GM06990 (cell line): ENCODE data around the gene FYN.

Experiments used
- DNase-seq: peaks from one replicate; pipeline ENCODE4 v3.0.0-alpha.2; 2011; ENCODE audit not compliant: insufficient read length; ENCODE audit errors: extremely low read depth
- H3K27me3 ChIP-seq: replicated peaks from 2 replicates; pipeline ENCODE4 v1.6.0; 2011; ENCODE audit warnings: low read length; ENCODE audit not compliant: control insufficient read depth, insufficient read depth
- H3K36me3 ChIP-seq: 2 replicates; pipeline ENCODE4 v1.5.1; 2011; ENCODE audit warnings: low read length; ENCODE audit not compliant: control insufficient read depth, insufficient read depth
- H3K4me3 ChIP-seq: replicated peaks from 2 replicates; pipeline ENCODE4 v1.5.1; 2011; ENCODE audit warnings: low read depth, mild to moderate bottlenecking, control low read depth, low read length
- TF ChIP-seq, protein P1 (sequence below): IDR thresholded peaks from 2 replicates; pipeline ENCODE4 v1.5.1; 2011; ENCODE audit warnings: low read length, control low read depth, mild to moderate bottlenecking, inconsistent platforms; ENCODE audit not compliant: insufficient read depth, poor library complexity, severe bottlenecking

Gene FYN

GRCh38 chr6:111750153-111750552 lies 123.1 kb downstream of the FYN start:
- DNase-seq = no peak
- Histone ChIP-seq H3K27me3 (no peaks in the 10 kb centered on the region), H3K36me3 (no peaks in the 10 kb centered on the region), H3K4me3 (no peak overlapping the region)
- TF ChIP-seq, protein P1, sequence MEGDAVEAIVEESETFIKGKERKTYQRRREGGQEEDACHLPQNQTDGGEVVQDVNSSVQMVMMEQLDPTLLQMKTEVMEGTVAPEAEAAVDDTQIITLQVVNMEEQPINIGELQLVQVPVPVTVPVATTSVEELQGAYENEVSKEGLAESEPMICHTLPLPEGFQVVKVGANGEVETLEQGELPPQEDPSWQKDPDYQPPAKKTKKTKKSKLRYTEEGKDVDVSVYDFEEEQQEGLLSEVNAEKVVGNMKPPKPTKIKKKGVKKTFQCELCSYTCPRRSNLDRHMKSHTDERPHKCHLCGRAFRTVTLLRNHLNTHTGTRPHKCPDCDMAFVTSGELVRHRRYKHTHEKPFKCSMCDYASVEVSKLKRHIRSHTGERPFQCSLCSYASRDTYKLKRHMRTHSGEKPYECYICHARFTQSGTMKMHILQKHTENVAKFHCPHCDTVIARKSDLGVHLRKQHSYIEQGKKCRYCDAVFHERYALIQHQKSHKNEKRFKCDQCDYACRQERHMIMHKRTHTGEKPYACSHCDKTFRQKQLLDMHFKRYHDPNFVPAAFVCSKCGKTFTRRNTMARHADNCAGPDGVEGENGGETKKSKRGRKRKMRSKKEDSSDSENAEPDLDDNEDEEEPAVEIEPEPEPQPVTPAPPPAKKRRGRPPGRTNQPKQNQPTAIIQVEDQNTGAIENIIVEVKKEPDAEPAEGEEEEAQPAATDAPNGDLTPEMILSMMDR = no peak

GRCh38 chr6:111748231-111748647 lies 125.0 kb downstream of the FYN start:
- Histone ChIP-seq H3K36me3 (no peaks in the 10 kb centered on the region), H3K4me3 (no peak overlapping the region), H3K27me3 (no peaks in the 10 kb centered on the region)
- TF ChIP-seq, protein P1 = no peak
- peak; percentile 51 for DNase-seq

DNA sequence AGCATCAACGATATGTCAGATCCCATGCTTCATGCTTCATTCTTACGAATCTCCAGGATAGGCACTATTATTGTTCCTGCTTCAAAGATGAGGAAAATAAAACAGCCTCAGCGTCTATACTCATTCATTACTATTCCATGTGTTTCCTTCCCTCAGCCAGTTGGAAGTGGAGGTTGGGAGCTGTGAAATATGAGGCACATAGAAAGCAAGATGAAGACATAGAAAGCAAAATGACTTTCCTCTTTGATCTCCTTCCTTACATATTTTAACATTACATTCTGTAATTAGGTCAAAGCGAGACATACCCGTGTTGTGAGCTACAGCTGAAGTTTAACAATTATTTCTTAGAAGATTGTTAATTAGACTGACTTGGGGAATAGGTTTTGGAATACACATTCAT lies 125.4 kb downstream of the FYN start:
- no peaks in the 10 kb centered on the region for H3K36me3 ChIP-seq
- DNase-seq = no peak
- H3K27me3 ChIP-seq = no peaks in the 10 kb centered on the region
- TF ChIP-seq, protein P1 = no peak
- H3K4me3 ChIP-seq = no peak overlapping the region

DNA sequence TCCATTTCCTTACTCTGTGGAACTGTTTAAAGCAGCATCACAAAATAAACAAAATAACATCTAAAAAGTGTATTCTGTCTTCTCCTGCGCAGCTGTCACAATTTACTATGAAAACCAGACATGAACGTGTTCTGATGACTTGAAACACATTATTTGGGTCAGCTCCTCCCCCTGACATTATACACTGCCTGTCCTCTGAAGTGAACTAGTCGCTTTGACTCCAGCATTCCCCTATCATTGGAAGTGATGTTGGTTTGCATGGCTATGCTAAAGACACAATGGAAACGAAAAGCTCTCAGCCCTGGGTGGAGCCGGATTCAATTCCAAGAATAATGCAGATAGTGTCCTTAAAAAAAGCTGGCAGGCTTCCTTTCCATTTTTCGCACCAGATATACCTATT lies 125.9 kb downstream of the FYN start:
- TF ChIP-seq, protein P1 = no peak
- H3K27me3 ChIP-seq = no peaks in the 10 kb centered on the region
- DNase-seq = no peak

DNA sequence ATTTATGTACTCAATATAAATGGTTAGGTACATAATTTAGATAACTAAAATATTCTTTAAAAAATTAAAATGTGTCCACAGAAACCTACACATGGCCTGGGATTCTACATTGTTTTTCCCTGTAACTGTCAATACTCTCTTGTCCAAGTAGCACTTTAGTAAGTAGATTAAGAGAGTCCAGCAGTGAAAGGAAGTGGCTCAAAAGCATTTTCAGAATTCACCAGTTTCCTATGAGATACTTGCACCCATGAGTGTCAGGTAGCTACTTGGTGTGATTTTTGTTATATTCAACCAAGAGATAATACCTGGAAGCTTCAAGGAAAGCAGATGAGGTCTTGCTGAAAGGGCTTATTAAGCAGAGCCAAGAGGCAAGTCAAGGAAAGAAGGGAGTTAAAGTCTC lies 126.3 kb downstream of the FYN start:
- no peaks in the 10 kb centered on the region for H3K36me3 ChIP-seq
- no peak for DNase-seq
- no peak overlapping the region for H3K4me3 ChIP-seq
- H3K27me3 ChIP-seq = no peaks in the 10 kb centered on the region
- TF ChIP-seq, protein P1 = no peak

More for the DNA sequence above, 125.9 kb downstream of the FYN start:
- Histone ChIP-seq H3K36me3 (no peaks in the 10 kb centered on the region), H3K4me3 (no peak overlapping the region)

DNA sequence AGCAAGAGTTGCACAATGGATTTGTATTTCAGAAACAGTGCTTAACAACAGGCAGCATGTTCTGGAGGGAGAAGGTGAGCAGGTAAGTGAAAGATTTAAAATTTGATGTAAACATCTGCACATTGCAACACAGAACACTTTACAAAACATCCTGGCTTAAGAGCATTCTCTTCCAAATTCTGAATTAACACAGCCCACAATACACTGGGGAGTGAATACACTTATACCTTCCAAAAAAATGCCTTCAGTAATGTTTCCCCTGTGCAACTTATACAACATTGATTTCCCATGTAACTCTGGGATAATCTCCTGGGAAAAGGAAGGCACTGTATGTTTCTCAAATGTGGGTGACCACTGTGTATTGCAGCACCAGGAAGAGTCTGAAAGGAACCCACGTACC lies 127.6 kb downstream of the FYN start:
- Histone ChIP-seq H3K27me3 (no peaks in the 10 kb centered on the region), H3K36me3 (no peaks in the 10 kb centered on the region), H3K4me3 (no peak overlapping the region)
- TF ChIP-seq, protein P1 = no peak
- DNase-seq = no peak
